ENCODE data around the gene PLCD3. TPM values are rescaled to one million over a fixed set of nuclear protein-coding genes. Genes with fewer than 3 reads are reported as not detected.
A peak's percentile ranks its signal among the peaks of the same experiment; 100 is the strongest.

The PLCD3 gene
- total and polyA plus RNA-seq, 10 of the 15 experiments (the other 5 are each of a cell fraction or from before 2014, with no cell fraction given) = 0.02 to 1.6 (median 0.44) TPM

DNA sequence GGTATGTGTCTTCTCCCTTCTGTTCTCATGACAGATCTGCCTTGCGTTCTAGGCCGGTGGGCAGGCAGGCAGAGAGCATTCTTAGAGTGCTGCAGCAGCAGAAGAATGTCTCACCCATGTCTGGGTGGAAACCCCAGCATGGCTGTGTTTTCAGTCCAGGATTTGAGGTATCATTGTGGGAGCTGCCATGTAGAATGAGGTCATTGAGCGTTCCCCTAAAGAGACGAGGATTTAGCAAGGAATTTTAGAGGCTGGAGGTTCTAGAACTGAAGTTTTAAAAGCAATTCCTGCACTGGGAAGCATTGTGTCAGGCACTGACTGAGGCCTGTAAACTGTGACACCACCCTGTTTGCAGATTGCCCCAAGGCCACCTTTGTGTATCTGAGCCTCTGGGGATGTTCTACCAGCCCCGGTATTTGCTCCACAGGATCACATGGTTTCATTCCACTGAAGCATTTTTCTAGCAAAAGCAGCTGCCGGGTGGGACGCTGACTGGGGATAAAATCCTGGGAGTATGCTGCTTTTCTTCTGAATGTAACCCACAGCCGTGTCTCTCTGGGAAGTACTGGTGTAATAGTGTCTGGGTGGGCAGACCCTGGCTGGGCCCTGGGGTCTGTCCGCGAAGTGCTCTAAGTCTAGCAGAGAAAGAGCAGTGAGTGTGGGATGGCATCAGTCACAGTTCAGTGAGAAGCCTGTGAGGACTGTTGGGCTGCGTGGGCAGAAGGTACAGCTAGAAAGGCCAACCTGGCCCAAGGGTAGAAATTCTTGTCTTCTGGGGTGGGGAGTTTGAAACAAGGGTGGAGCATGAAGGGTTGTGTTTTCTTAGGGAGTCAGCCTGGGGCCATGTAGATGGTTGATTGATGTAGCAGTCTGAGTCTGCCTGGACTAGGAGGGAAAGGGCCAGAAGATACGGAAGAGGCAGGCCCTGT lies 30.2 kb downstream of the PLCD3 start:
- Histone ChIP-seq H3K4me2 (ENCODE audit: control insufficient read depth, insufficient read depth) (no peak overlapping the region), H3K36me3 (ENCODE audit: control insufficient read depth in 2 of 2, insufficient read depth in 2 of 2, low read length in 1 of 2) (peaks cover 52 to 58% of the 10 kb centered on the region in 2 experiments), H3K4me1 (ENCODE audit: control insufficient read depth, insufficient read depth, low read length) (no peaks in the 10 kb centered on the region), H3K4me3 (no peak overlapping the region), H3K9me3 (replicated peaks; ENCODE audit: control insufficient read depth, insufficient read depth, low read length) (no peaks in the 10 kb centered on the region), H2AFZ (ENCODE audit: control insufficient read depth, low read depth, low read length) (no peak overlapping the region), H3K9ac (ENCODE audit: control insufficient read depth, insufficient read depth, low read length) (no peak overlapping the region), H3K27ac (ENCODE audit: control insufficient read depth, insufficient read depth) (no peak overlapping the region), H3K27me3 (replicated peaks in 1 of 2; ENCODE audit: control insufficient read depth in 2 of 2, insufficient read depth in 2 of 2, low read length in 1 of 2) (no peaks in the 10 kb centered on the region), H4K20me1 (ENCODE audit: control insufficient read depth, insufficient read depth) (peaks cover under 1% of the 10 kb centered on the region; the same call in 1 of the 2 replicates), H3K79me2 (ENCODE audit: control insufficient read depth, insufficient read depth, low read length) (no peaks in the 10 kb centered on the region)
- WGBS (ENCODE audit: insufficient coverage, insufficient replicate concordance, low lambda C conversion rate, missing lambda C conversion rate) = 95% methylated on average over 12 of the region's 12 CpGs
- RAD21 ChIA-PET (ENCODE audit: unreplicated experiment) = no interaction called here
- BruUV-seq (replicated peaks) = no TSS peak
- TF ChIP-seq DPF2 (IDR thresholded peaks at IDR 0.05) = no peak
- peak; percentile 26; the same call in 1 of the 2 replicates for TF ChIP-seq POLR2A (IDR thresholded peaks at IDR 0.05; ENCODE audit: low read depth, low read length)
- TF ChIP-seq SREBF1 (IDR thresholded peaks at IDR 0.05; ENCODE audit: low read length) = no peak
- intact Hi-C loops (cut with micrococcal nuclease; ENCODE audit: unreplicated experiment) (no loop called here), in situ Hi-C loops (cut with MboI) (loop anchor here (10.0 kb wide), 1 partner anchor 177 kb away; no protein-coding TSS in a partner anchor)
- no peak for FAIRE-seq
- DNase-seq (ENCODE audit: low read depth, low spot score) = no peak
- ATAC-seq = no peak
- CTCF ChIA-PET = interaction anchor here (1.0 to 1.7 kb wide), 2 partner anchors 96 to 182 kb away, joined by 3 to 5 read pairs; no protein-coding TSS in a partner anchor
- POLR2A ChIA-PET = no interaction called here
- SMC1A ChIA-PET (ENCODE audit: uncharacterized antibody, unreplicated experiment) = interaction anchor here (7.0 kb wide), 1 partner anchor 182 kb away, joined by 38 read pairs; no protein-coding TSS in a partner anchor

DNA sequence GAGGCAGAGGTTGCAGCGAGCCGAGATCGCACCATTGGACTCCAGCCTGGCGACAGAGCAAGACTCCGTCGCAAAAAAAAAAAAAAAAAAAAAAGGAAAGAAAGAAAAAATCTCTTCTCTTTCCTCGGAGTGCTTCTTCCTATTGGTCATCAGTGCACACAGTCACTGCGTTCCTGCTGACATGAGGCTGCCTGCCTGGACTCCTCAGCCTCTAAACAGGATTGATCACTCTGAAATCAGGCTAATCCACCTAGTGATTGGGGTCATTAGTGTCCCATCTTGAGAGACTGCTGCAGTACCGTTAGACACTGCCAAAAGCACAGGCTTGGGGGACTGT lies 30.8 kb downstream of the PLCD3 start:
- Histone ChIP-seq H3K4me1 (ENCODE audit: control insufficient read depth, insufficient read depth, low read length) (no peaks in the 10 kb centered on the region), H3K27me3 (replicated peaks in 1 of 2; ENCODE audit: control insufficient read depth in 2 of 2, insufficient read depth in 2 of 2, low read length in 1 of 2) (no peaks in the 10 kb centered on the region), H3K4me3 (no peak overlapping the region), H3K9me3 (replicated peaks; ENCODE audit: control insufficient read depth, insufficient read depth, low read length) (no peaks in the 10 kb centered on the region), H3K36me3 (ENCODE audit: control insufficient read depth in 2 of 2, insufficient read depth in 2 of 2, low read length in 1 of 2) (peaks cover 51 to 61% of the 10 kb centered on the region in 2 experiments), H3K27ac (ENCODE audit: control insufficient read depth, insufficient read depth) (no peak overlapping the region), H3K9ac (ENCODE audit: control insufficient read depth, insufficient read depth, low read length) (no peak overlapping the region), H4K20me1 (ENCODE audit: control insufficient read depth, insufficient read depth) (no peaks in the 10 kb centered on the region), H3K4me2 (ENCODE audit: control insufficient read depth, insufficient read depth) (no peak overlapping the region), H2AFZ (ENCODE audit: control insufficient read depth, low read depth, low read length) (no peak overlapping the region), H3K79me2 (ENCODE audit: control insufficient read depth, insufficient read depth, low read length) (no peaks in the 10 kb centered on the region)
- intact Hi-C loops (cut with micrococcal nuclease; ENCODE audit: unreplicated experiment) (no loop called here), in situ Hi-C loops (cut with MboI) (loop anchor here (10.0 kb wide), 1 partner anchor 177 kb away; no protein-coding TSS in a partner anchor)
- 96% methylated on average over 7 of the region's 9 CpGs for WGBS (ENCODE audit: insufficient coverage, insufficient replicate concordance, low lambda C conversion rate, missing lambda C conversion rate)
- CTCF ChIA-PET = interaction anchor here (1.7 kb wide), 1 partner anchor 181 kb away, joined by 5 read pairs; no protein-coding TSS in a partner anchor
- DNase-seq (ENCODE audit: low read depth, low spot score) = no peak
- SMC1A ChIA-PET (ENCODE audit: uncharacterized antibody, unreplicated experiment) = interaction anchor here (7.0 kb wide), 1 partner anchor 182 kb away, joined by 38 read pairs; no protein-coding TSS in a partner anchor
- no peak for ATAC-seq
- FAIRE-seq = no peak
- no TSS peak for BruUV-seq (replicated peaks)
- RAD21 ChIA-PET (ENCODE audit: unreplicated experiment) = no interaction called here
- POLR2A ChIA-PET = interaction anchor here (0.7 kb wide), 1 partner anchor 27 kb away, joined by 6 read pairs; no protein-coding TSS in a partner anchor
- TF ChIP-seq, protein P1, sequence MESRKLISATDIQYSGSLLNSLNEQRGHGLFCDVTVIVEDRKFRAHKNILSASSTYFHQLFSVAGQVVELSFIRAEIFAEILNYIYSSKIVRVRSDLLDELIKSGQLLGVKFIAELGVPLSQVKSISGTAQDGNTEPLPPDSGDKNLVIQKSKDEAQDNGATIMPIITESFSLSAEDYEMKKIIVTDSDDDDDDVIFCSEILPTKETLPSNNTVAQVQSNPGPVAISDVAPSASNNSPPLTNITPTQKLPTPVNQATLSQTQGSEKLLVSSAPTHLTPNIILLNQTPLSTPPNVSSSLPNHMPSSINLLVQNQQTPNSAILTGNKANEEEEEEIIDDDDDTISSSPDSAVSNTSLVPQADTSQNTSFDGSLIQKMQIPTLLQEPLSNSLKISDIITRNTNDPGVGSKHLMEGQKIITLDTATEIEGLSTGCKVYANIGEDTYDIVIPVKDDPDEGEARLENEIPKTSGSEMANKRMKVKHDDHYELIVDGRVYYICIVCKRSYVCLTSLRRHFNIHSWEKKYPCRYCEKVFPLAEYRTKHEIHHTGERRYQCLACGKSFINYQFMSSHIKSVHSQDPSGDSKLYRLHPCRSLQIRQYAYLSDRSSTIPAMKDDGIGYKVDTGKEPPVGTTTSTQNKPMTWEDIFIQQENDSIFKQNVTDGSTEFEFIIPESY (IDR thresholded peaks at IDR 0.05) = no peak
- TF ChIP-seq ESRRA (IDR thresholded peaks at IDR 0.05; ENCODE audit: low read length) = no peak
- TF ChIP-seq, protein P2, sequence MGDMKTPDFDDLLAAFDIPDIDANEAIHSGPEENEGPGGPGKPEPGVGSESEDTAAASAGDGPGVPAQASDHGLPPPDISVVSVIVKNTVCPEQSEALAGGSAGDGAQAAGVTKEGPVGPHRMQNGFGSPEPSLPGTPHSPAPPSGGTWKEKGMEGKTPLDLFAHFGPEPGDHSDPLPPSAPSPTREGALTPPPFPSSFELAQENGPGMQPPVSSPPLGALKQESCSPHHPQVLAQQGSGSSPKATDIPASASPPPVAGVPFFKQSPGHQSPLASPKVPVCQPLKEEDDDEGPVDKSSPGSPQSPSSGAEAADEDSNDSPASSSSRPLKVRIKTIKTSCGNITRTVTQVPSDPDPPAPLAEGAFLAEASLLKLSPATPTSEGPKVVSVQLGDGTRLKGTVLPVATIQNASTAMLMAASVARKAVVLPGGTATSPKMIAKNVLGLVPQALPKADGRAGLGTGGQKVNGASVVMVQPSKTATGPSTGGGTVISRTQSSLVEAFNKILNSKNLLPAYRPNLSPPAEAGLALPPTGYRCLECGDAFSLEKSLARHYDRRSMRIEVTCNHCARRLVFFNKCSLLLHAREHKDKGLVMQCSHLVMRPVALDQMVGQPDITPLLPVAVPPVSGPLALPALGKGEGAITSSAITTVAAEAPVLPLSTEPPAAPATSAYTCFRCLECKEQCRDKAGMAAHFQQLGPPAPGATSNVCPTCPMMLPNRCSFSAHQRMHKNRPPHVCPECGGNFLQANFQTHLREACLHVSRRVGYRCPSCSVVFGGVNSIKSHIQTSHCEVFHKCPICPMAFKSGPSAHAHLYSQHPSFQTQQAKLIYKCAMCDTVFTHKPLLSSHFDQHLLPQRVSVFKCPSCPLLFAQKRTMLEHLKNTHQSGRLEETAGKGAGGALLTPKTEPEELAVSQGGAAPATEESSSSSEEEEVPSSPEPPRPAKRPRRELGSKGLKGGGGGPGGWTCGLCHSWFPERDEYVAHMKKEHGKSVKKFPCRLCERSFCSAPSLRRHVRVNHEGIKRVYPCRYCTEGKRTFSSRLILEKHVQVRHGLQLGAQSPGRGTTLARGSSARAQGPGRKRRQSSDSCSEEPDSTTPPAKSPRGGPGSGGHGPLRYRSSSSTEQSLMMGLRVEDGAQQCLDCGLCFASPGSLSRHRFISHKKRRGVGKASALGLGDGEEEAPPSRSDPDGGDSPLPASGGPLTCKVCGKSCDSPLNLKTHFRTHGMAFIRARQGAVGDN (IDR thresholded peaks at IDR 0.05) = no peak
- no peak for TF ChIP-seq SMC3 (IDR thresholded peaks at IDR 0.05; ENCODE audit: borderline replicate concordance, low read length)
- no peak for TF ChIP-seq NR2C1 (IDR thresholded peaks at IDR 0.05)
- TF ChIP-seq RELA (IDR thresholded peaks at IDR 0.05; ENCODE audit: borderline replicate concordance, partially characterized antibody) = no peak
- no peak for TF ChIP-seq MTA3 (IDR thresholded peaks at IDR 0.05; ENCODE audit: borderline replicate concordance, low read length)
- no peak for TF ChIP-seq SUZ12 (IDR thresholded peaks at IDR 0.05; ENCODE audit: unreplicated experiment)
